Neural cell (in vitro differentiated cells): ENCODE results near the gene MRM1. TPM values are rescaled to one million over a fixed set of nuclear protein-coding genes. Genes with fewer than 3 reads are reported as not detected.
A peak's percentile ranks its signal among the peaks of the same experiment; 100 is the strongest.

Experiments
- H2AFZ ChIP-seq: fragments of 200-600, 300-800 bp; sonication (generic), shearing (Covaris generic); 2 replicates; pipeline ENCODE4 v1.6.0; 2014; ENCODE audit warnings: low read depth, mild to moderate bottlenecking, antibody characterized with exemption, low read length, moderate library complexity
- H3F3A ChIP-seq: fragments of 200-600 bp; shearing (Covaris generic); 2 replicates; pipeline ENCODE4 v1.6.1; 2016; ENCODE audit warnings: mild to moderate bottlenecking, moderate library complexity, mixed read lengths, antibody characterized with exemption, low read length; ENCODE audit not compliant: insufficient read depth, poor library complexity, severe bottlenecking
- H3K27ac ChIP-seq: fragments of 200-600, 300-800 bp; sonication (generic), shearing (Covaris generic); 2 replicates; pipeline ENCODE4 v1.5.1; 2014; ENCODE audit warnings: mild to moderate bottlenecking, low read length, moderate library complexity
- H3K27me3 ChIP-seq: fragments of 300-800, 200-600 bp; sonication (generic), shearing (Covaris generic); 2 replicates; pipeline ENCODE4 v1.6.0; 2014; ENCODE audit warnings: mild to moderate bottlenecking, low read depth, low read length, moderate library complexity; ENCODE audit not compliant: insufficient read depth
- H3K36me3 ChIP-seq: fragments of 300-800, 200-600 bp; sonication (generic), shearing (Covaris generic); 2 replicates; pipeline ENCODE4 v1.5.1; 2014; ENCODE audit warnings: mild to moderate bottlenecking, antibody characterized with exemption, low read length, moderate library complexity; ENCODE audit not compliant: insufficient read depth
- H3K4me2 ChIP-seq: fragments of 300-800, 200-600 bp; sonication (generic), shearing (Covaris generic); 2 replicates; pipeline ENCODE4 v1.6.0; 2014; ENCODE audit warnings: mild to moderate bottlenecking, low read length
- H3K4me3 ChIP-seq: fragments of 300-800, 200-600 bp; sonication (generic), shearing (Covaris generic); 2 replicates; pipeline ENCODE4 v1.5.1; 2014; ENCODE audit warnings: mild to moderate bottlenecking, low read length, moderate library complexity
- H3K79me2 ChIP-seq: fragments of 200-600 bp; shearing (Covaris generic); replicated peaks from 2 replicates; pipeline ENCODE4 v1.6.0; 2014; ENCODE audit warnings: mild to moderate bottlenecking, low read length, moderate library complexity; ENCODE audit not compliant: insufficient read depth
- H3K9ac ChIP-seq: fragments of 300-800, 200-600 bp; sonication (generic), shearing (Covaris generic); 2 replicates; pipeline ENCODE4 v1.6.1; 2016; ENCODE audit warnings: mild to moderate bottlenecking, low read length, mixed read lengths
- H3K9me2 ChIP-seq: fragments of 200-600 bp; shearing (Covaris generic); 2 replicates; pipeline ENCODE4 v1.6.1; 2016; ENCODE audit warnings: mild to moderate bottlenecking, low read length, mixed read lengths; ENCODE audit not compliant: insufficient read depth
- H3K9me3 ChIP-seq: fragments of 200-600, 300-800 bp; sonication (generic), shearing (Covaris generic); 2 replicates; pipeline ENCODE4 v1.6.1; 2016; ENCODE audit warnings: mild to moderate bottlenecking, mixed run types, low read length, moderate library complexity, mixed read lengths
- H4K20me1 ChIP-seq: fragments of 200-600 bp; shearing (Covaris generic); 2 replicates; pipeline ENCODE4 v1.6.1; 2016; ENCODE audit warnings: mild to moderate bottlenecking, mixed run types; ENCODE audit not compliant: insufficient read depth
- EP300 ChIP-seq: fragments of 450-650 bp; conservative IDR thresholded peaks from 2 replicates; pipeline ENCODE4 v1.6.1; 2014; ENCODE audit warnings: antibody characterized with exemption, mild to moderate bottlenecking, moderate library complexity; ENCODE audit not compliant: poor library complexity, severe bottlenecking
- EZH2 ChIP-seq: fragments of 200-600, 300-800 bp; shearing (Covaris generic), sonication (generic); IDR thresholded peaks from 2 replicates; pipeline ENCODE4 v1.6.1; 2014; ENCODE audit warnings: antibody characterized with exemption, low read length, borderline replicate concordance, mild to moderate bottlenecking; ENCODE audit not compliant: insufficient read depth, poor library complexity, severe bottlenecking
- MXI1 ChIP-seq: fragments of 450-650 bp; conservative IDR thresholded peaks from 2 replicates; pipeline ENCODE4 v1.6.1; 2014; ENCODE audit warnings: antibody characterized with exemption, mild to moderate bottlenecking; ENCODE audit not compliant: poor library complexity, severe bottlenecking
- POLR2AphosphoS5 ChIP-seq: IDR thresholded peaks from 2 replicates; pipeline ENCODE4 v1.6.1; 2012
- RAD21 ChIP-seq: fragments of 450-650 bp; conservative IDR thresholded peaks from 2 replicates; pipeline ENCODE4 v1.6.1; 2014; ENCODE audit warnings: antibody characterized with exemption, mild to moderate bottlenecking, moderate library complexity
- REST ChIP-seq: IDR thresholded peaks from 2 replicates; pipeline ENCODE4 v1.6.1; 2012; ENCODE audit warnings: borderline replicate concordance
- SMC3 ChIP-seq: fragments of 450-650 bp; conservative IDR thresholded peaks from 2 replicates; pipeline ENCODE4 v1.6.1; 2014; ENCODE audit warnings: antibody characterized with exemption, mild to moderate bottlenecking, moderate library complexity; ENCODE audit not compliant: poor library complexity
- TAF1 ChIP-seq: IDR thresholded peaks from 2 replicates; pipeline ENCODE4 v1.6.1; 2012; ENCODE audit warnings: low read depth
- polyA plus RNA-seq: library from polyadenylated mRNA; depleted of rRNA; stranded (reverse); fragments of >200 nt; gene quantifications from 2 replicates; pipeline ENCODE4 v1.2.3, GENCODE V29; 2014
- TF ChIP-seq, protein P1 (sequence below): fragments of 450-650 bp; IDR thresholded peaks from 2 replicates; pipeline ENCODE4 v1.5.1; 2014; ENCODE audit warnings: antibody characterized with exemption, mild to moderate bottlenecking, moderate library complexity; ENCODE audit not compliant: poor library complexity, severe bottlenecking

MRM1 gene
- polyA plus RNA-seq, 1 donor from 2014 or later, result 1.8 TPM

GRCh38 chr17:36600936-36601302 lies 464 bp upstream of the MRM1 start:
- Histone ChIP-seq H3K9ac (peak overlapping the region; percentile 54), H3K9me3 (no peaks in the 10 kb centered on the region), H3K27ac (peak overlapping the region; percentile 38), H3K27me3 (no peaks in the 10 kb centered on the region), H3K4me3 (peak overlapping the region; percentile 85), H4K20me1 (no peaks in the 10 kb centered on the region), H3K36me3 (no peaks in the 10 kb centered on the region), H3K4me2 (peak overlapping the region; percentile 74), H3F3A (no peaks in the 10 kb centered on the region), H3K9me2 (no peaks in the 10 kb centered on the region), H2AFZ (peak overlapping the region; percentile 61), H3K79me2 (no peaks in the 10 kb centered on the region)
- TF ChIP-seq MXI1 (no peak), TAF1 (no peak), RAD21 (no peak), POLR2AphosphoS5 (no peak), REST (no peak), EZH2 (no peak), SMC3 (no peak), EP300 (no peak)
- TF ChIP-seq, protein P1, sequence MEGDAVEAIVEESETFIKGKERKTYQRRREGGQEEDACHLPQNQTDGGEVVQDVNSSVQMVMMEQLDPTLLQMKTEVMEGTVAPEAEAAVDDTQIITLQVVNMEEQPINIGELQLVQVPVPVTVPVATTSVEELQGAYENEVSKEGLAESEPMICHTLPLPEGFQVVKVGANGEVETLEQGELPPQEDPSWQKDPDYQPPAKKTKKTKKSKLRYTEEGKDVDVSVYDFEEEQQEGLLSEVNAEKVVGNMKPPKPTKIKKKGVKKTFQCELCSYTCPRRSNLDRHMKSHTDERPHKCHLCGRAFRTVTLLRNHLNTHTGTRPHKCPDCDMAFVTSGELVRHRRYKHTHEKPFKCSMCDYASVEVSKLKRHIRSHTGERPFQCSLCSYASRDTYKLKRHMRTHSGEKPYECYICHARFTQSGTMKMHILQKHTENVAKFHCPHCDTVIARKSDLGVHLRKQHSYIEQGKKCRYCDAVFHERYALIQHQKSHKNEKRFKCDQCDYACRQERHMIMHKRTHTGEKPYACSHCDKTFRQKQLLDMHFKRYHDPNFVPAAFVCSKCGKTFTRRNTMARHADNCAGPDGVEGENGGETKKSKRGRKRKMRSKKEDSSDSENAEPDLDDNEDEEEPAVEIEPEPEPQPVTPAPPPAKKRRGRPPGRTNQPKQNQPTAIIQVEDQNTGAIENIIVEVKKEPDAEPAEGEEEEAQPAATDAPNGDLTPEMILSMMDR, result no peak

DNA sequence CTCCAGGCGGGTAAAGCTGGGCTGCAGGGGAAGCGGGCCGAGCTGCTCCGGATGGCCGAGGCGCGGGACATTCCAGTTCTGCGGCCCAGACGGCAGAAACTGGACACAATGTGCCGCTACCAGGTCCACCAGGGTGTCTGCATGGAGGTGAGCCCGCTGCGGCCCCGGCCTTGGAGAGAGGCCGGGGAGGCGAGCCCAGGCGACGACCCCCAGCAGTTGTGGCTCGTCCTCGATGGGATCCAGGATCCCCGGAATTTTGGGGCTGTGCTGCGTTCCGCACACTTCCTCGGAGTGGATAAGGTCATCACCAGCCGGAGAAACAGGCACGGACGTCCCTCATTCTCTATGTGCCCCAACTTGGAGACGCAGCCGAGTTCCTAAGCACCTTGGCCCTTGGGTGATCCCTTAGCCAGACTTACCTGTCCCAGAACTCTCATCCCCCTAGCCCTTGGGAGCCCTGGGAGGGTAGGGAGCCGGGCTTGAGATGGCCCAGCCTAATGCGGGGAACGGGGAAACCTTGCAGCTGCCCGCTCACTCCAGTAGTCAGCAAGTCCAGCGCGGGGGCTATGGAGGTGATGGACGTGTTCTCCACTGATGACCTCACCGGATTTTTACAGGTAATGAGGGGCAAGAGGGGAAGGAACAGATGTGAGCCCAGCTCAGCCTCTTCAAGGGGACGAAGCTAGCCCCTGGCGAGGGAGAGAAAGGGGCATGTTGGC lies 806 bp downstream of the MRM1 start:
- peak overlapping the region; percentile 74 for H3K4me2 ChIP-seq
- TF ChIP-seq EP300, result no peak
- TF ChIP-seq RAD21, result no peak
- TF ChIP-seq POLR2AphosphoS5, result no peak
- TF ChIP-seq TAF1, result no peak
- TF ChIP-seq SMC3, result no peak
- no peak for TF ChIP-seq EZH2
- TF ChIP-seq, protein P1, result no peak
- TF ChIP-seq REST, result no peak
- no peak for TF ChIP-seq MXI1
- no peaks in the 10 kb centered on the region for H3K27me3 ChIP-seq
- no peaks in the 10 kb centered on the region for H3F3A ChIP-seq
- H3K9me2 ChIP-seq, result no peaks in the 10 kb centered on the region
- H4K20me1 ChIP-seq, result no peaks in the 10 kb centered on the region
- H3K79me2 ChIP-seq, result no peaks in the 10 kb centered on the region
- H2AFZ ChIP-seq, result peak overlapping the region; percentile 61
- H3K36me3 ChIP-seq, result no peaks in the 10 kb centered on the region
- H3K9ac ChIP-seq, result peak overlapping the region; percentile 54
- H3K4me3 ChIP-seq, result peak overlapping the region; percentile 85
- no peaks in the 10 kb centered on the region for H3K9me3 ChIP-seq
- H3K27ac ChIP-seq, result no peak overlapping the region
